ENCODE measurements around the gene ITGA1.

- TF ChIP-seq, protein P1, sequence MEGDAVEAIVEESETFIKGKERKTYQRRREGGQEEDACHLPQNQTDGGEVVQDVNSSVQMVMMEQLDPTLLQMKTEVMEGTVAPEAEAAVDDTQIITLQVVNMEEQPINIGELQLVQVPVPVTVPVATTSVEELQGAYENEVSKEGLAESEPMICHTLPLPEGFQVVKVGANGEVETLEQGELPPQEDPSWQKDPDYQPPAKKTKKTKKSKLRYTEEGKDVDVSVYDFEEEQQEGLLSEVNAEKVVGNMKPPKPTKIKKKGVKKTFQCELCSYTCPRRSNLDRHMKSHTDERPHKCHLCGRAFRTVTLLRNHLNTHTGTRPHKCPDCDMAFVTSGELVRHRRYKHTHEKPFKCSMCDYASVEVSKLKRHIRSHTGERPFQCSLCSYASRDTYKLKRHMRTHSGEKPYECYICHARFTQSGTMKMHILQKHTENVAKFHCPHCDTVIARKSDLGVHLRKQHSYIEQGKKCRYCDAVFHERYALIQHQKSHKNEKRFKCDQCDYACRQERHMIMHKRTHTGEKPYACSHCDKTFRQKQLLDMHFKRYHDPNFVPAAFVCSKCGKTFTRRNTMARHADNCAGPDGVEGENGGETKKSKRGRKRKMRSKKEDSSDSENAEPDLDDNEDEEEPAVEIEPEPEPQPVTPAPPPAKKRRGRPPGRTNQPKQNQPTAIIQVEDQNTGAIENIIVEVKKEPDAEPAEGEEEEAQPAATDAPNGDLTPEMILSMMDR (IDR thresholded peaks at IDR 0.05), result no peak
- no peak for TF ChIP-seq POLR2A (IDR thresholded peaks at IDR 0.05)
These were observed 98.5 kb downstream of the ITGA1 start for GRCh38 chr5:52886206-52886605.
